Non-pigmented ciliary epithelial cell (primary cell): ENCODE measurements around the gene ZNF695.
A peak's percentile ranks its signal among the peaks of the same experiment; 100 is the strongest.

ENCODE experiments used
- DNase-seq: peaks from one replicate; pipeline ENCODE4 v3.0.0-alpha.2; 2010; ENCODE audit warnings: low read depth

Gene ZNF695

DNA sequence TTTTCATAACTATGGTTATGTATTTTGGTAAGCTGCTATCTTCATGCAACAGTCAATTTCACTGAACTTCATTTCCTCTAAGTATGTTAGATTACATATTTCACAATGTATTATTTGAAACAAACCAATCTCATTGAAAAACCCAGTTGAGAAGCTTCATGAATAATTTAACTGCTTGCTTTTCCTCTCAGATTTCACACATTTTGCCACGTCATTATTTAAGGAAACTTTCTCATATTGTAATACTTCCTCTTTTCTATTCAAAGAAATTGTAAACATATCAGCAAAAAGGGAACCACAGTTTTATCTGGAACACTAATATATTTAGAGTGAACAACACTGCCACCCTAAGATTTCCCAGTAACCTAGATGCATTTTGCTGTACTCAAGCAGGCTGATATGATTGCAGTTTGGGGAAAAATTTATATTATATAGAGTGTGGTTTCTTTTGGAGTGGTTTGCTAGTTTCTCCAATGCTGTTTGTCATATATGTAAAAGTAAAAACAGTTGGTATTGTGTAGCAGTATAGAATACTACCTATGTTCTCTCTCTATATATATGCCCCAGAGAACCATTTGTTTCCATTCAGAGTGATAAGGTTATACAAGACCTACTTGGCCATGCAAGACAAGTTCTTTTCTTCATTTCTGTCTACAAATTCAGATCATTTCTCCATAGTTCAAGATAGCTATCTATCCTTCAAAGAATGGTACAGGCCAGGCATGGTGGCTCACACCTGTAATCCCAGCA, 47.7 kb downstream of the ZNF695 start:
- DNase-seq = no peak

DNA sequence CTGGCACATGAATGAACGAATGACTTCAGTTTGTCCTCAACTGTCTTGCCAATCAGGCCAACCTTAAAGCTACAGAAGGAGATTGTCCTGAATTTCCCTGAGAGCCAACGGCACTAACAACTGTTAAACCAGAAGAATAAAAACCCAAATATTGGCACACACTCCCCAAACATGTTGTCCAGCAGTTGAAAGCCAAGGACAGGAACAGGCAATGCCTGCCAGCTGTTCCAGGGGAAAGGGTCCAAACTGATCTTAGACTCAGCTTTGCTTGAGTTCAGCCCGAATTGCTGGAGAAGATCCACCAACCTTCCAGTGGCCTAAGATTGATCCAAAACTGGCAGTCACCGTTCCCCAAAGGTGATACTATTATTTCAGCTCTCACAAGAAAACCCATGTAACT, 53.7 kb downstream of the ZNF695 start:
- DNase-seq = no peak

DNA sequence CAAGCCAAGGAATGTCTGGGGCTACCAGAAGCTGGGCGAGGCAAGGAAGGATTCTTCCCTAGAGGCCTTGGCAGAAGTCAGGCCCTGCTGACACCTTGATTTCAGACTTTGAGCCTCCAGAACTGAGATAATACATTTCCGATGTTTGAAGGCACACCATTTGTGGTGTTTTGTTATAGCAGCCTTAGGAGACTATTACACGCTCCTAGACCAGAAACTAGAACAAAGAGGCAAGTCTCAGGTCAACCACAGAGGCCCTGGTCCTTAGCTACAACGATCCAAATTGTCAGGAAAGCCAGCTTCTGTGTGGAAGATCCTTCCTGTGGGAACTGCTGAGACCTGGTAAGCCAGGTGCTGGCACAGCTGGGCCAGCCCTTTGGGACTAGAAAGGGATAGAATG, 56.4 kb downstream of the ZNF695 start:
- DNase-seq = no peak

DNA sequence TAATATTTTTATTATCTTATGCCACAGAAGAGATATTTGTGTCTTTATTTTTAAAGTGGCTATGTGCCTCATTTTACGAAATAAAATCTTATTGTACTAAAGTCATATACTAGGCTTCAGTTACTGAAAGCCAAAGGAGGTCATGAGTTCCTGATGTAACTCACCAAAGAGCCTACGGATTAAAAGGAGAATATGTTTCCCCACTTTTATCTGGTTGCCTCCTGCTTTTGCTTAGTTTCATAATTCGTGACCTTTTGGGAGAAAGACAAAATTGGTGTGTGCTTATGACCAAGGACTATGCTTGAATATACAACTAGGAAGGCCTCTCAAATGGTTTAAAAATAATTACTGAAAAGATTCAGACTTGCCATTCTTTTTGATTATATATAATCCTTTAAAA, 57.9 kb downstream of the ZNF695 start:
- no peak for DNase-seq

DNA sequence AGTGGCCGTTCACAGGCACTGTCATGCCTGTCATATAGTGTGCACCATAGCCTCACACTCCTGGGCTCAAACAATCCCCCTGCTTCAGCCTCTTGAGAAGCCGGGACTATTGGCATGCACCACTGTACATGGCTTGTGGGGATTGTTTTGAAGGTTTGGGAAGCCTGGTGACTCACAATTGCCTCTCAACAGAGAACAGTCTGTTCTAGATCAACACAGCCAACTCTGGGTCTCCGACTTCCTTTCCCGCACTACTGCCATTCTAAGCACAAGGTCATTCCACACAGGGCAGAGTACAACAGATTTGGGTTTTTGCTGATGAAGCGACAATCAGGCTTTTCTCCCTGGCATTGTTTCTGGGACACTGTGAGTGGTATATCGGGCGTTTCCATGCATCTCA, 60.6 kb downstream of the ZNF695 start:
- peak; percentile 65 for DNase-seq

DNA sequence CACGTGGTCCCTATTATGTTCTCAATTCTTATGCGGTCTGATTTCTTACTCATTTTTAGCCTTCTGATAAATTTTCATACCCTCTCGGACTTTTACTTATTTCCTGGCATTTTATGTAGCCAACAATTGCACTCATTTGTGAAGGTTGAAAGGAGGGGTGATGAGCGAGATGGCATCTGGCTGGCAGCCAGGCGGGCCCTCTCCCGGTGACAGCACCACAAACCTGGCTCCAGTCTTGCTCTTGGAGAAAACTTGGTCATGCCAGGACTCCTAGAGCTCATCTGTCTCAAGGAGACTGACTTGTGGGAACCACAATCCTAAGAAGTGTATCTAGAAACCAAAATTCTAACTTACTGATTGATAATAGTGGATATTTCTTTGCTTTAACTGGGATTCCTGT, 61.5 kb downstream of the ZNF695 start:
- DNase-seq = no peak
